Keratinocyte (primary cell): Measurements from ENCODE around the gene FOXJ1. TPM values are rescaled to one million over a fixed set of nuclear protein-coding genes. Genes with fewer than 3 reads are reported as not detected.

Source experiments
- DNase-seq: peaks from one replicate; pipeline ENCODE4 v3.0.0-alpha.2; 2011; ENCODE audit warnings: low read depth, missing footprints, low spot score
- FAIRE-seq: peaks from 2 replicates; lab custom pipeline; 2011; peaks lifted over from hg19 to GRCh38; lab: Jason Lieb, UNC
- H2AFZ ChIP-seq: 2 replicates; pipeline ENCODE4 v1.6.0; 2012; ENCODE audit warnings: low read length, control low read depth, inconsistent platforms; ENCODE audit not compliant: control insufficient read depth
- H3K27ac ChIP-seq: 2 replicates; pipeline ENCODE4 v1.5.1; 2011; ENCODE audit warnings: low read length; ENCODE audit not compliant: control insufficient read depth, insufficient read depth
- H3K27me3 ChIP-seq: 3 replicates; pipeline ENCODE4 v1.6.0; 2011; ENCODE audit warnings: low read length; ENCODE audit not compliant: control insufficient read depth, insufficient read depth; ENCODE audit errors: extremely low read depth
- H3K36me3 ChIP-seq, 2 experiments: 2 replicates in 1 of 2; 3 replicates in 1 of 2; pipeline ENCODE4 v1.5.1; 2011; ENCODE audit warnings: low read length in 2 of 2, mild to moderate bottlenecking in 1 of 2; ENCODE audit not compliant: control insufficient read depth in 2 of 2, insufficient read depth in 2 of 2; ENCODE audit errors: extremely low read depth in 1 of 2
- H3K4me1 ChIP-seq: 3 replicates; pipeline ENCODE4 v1.5.1; 2011; ENCODE audit warnings: low read length; ENCODE audit not compliant: control insufficient read depth, insufficient read depth; ENCODE audit errors: extremely low read depth
- H3K4me2 ChIP-seq: 3 replicates; pipeline ENCODE4 v1.6.0; 2011; ENCODE audit warnings: low read depth, low read length; ENCODE audit not compliant: control insufficient read depth, insufficient read depth; ENCODE audit errors: extremely low read depth
- H3K4me3 ChIP-seq, 3 experiments: fragments of 200-600 bp in 1 of 3; sonication (generic) in 1 of 3; 2 replicates in 2 of 3; 3 replicates in 1 of 3; pipeline ENCODE4 v1.5.1; 2011 to 2016; ENCODE audit warnings: low read length in 3 of 3, mild to moderate bottlenecking in 3 of 3, control low read depth in 2 of 3, inconsistent platforms in 1 of 3, low read depth in 1 of 3, mixed read lengths in 1 of 3, mixed run types in 1 of 3, moderate library complexity in 1 of 3; ENCODE audit not compliant: control insufficient read depth in 2 of 3, insufficient read depth in 2 of 3; ENCODE audit errors: extremely low read depth in 1 of 3
- H3K79me2 ChIP-seq: 2 replicates; pipeline ENCODE4 v1.6.0; 2012; ENCODE audit warnings: low read length; ENCODE audit not compliant: control insufficient read depth, insufficient read depth
- H3K9ac ChIP-seq: 3 replicates; pipeline ENCODE4 v1.6.0; 2011; ENCODE audit warnings: low read length; ENCODE audit not compliant: control insufficient read depth, insufficient read depth; ENCODE audit errors: extremely low read depth
- H3K9me1 ChIP-seq: 3 replicates; pipeline ENCODE4 v1.6.0; 2011; ENCODE audit warnings: low read length; ENCODE audit not compliant: control insufficient read depth, insufficient read depth; ENCODE audit errors: extremely low read depth
- H3K9me3 ChIP-seq: 2 replicates; pipeline ENCODE4 v1.5.1; 2012; ENCODE audit warnings: low read depth, low read length; ENCODE audit not compliant: control insufficient read depth
- H4K20me1 ChIP-seq: 3 replicates; pipeline ENCODE4 v1.6.0; 2011; ENCODE audit warnings: low read length; ENCODE audit not compliant: control insufficient read depth, insufficient read depth; ENCODE audit errors: extremely low read depth
- EZH2 ChIP-seq: IDR thresholded peaks from one replicate; pipeline ENCODE4 v1.6.1; 2012; ENCODE audit warnings: inconsistent platforms, mild to moderate bottlenecking, low read length, moderate library complexity
- dilution Hi-C: fragments of 300-500 bp; cut with MboI; formaldehyde crosslinking; loops from one replicate; pipeline ENCODE4 v1.7.0; 2020; ENCODE audit warnings: low sequenced_read_pairs; ENCODE audit not compliant: extremely low pct_ligation_motif_present
- polyA minus RNA-seq, 3 experiments: library from RNA; depleted of rRNA, polyadenylated mRNA; stranded (reverse); fragments of >200 nt; gene quantifications; 1 replicate in 1 of 3; 2 replicates in 1 of 3; 3 replicates in 1 of 3; pipeline ENCODE4 v1.2.3, GENCODE V29; 2011
- polyA plus RNA-seq, 5 experiments: library from polyadenylated mRNA; depleted of rRNA in 3 of 5; stranded (reverse) in 3 of 5; stranded (forward) in 1 of 5; unstranded in 1 of 5; fragments of >200 nt; gene quantifications; 1 replicate in 1 of 5; 2 replicates in 3 of 5; 3 replicates in 1 of 5; pipeline versions ENCODE4 v1.2.1 to v1.2.3, GENCODE V29; 2011 to 2012; ENCODE audit warnings: missing spikeins in 2 of 5, low read depth in 1 of 5, low replicate concordance in 1 of 5
- TF ChIP-seq, protein P1 (sequence below), 3 experiments: IDR thresholded peaks in 1 of 3; conservative IDR thresholded peaks in 1 of 3; optimal IDR thresholded peaks in 1 of 3; 2 replicates in 2 of 3; 3 replicates in 1 of 3; pipeline versions ENCODE3 to v1.5.1; 2011; ENCODE audit warnings: low read length in 3 of 3, mild to moderate bottlenecking in 3 of 3, moderate library complexity in 2 of 3, control low read depth in 1 of 3, inconsistent platforms in 1 of 3; ENCODE audit not compliant: insufficient read depth in 2 of 3; ENCODE audit errors: extremely low read depth in 1 of 3

FOXJ1 gene, protein sequence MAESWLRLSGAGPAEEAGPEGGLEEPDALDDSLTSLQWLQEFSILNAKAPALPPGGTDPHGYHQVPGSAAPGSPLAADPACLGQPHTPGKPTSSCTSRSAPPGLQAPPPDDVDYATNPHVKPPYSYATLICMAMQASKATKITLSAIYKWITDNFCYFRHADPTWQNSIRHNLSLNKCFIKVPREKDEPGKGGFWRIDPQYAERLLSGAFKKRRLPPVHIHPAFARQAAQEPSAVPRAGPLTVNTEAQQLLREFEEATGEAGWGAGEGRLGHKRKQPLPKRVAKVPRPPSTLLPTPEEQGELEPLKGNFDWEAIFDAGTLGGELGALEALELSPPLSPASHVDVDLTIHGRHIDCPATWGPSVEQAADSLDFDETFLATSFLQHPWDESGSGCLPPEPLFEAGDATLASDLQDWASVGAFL
- polyA plus RNA-seq (0.01 to 0.03 TPM (median 0.02 TPM) in 3 replicates), polyA minus RNA-seq (not detected in 3 replicates)
- not detected for polyA plus RNA-seq (2011; ENCODE audit: low read depth)
- not detected in 2 replicates for polyA plus RNA-seq (2011; cell fraction: cytosol; rRNA removed)
- polyA plus RNA-seq (2011; cell fraction: nucleus; rRNA removed), result not detected in 2 replicates
- polyA plus RNA-seq (2012; ENCODE audit: low replicate concordance), result 0.03 TPM in 1 of 2 replicates, not detected in the other
- polyA minus RNA-seq (2011; cell fraction: cytosol; rRNA and poly(A)+ RNA removed), result not detected
- polyA minus RNA-seq (2011; cell fraction: nucleus; rRNA and poly(A)+ RNA removed), result not detected in 2 replicates

- Histone ChIP-seq H3K4me3 (peak within 1 kb of the TSS in 2 of 3 experiments; percentile 39 to 58), H3K4me2 (peak within 1 kb of the TSS; percentile 80), H3K9me3 (no peaks in the 10 kb centered on the region), H3K36me3 (no peaks in the 10 kb centered on the region), H2AFZ (peak within 1 kb of the TSS; percentile 13), H3K27ac (no peak within 1 kb of the TSS), H3K79me2 (no peaks in the 10 kb centered on the region), H3K27me3 (peaks cover 58% of the 10 kb centered on the region), H3K4me1 (peaks cover 6% of the 10 kb centered on the region), H3K9me1 (no peaks in the 10 kb centered on the region), H4K20me1 (no peaks in the 10 kb centered on the region), H3K9ac (no peak within 1 kb of the TSS)
- DNase-seq (peak; percentile 48), FAIRE-seq (no peak)
- TF ChIP-seq EZH2, result peak; percentile 53
- TF ChIP-seq, protein P1, sequence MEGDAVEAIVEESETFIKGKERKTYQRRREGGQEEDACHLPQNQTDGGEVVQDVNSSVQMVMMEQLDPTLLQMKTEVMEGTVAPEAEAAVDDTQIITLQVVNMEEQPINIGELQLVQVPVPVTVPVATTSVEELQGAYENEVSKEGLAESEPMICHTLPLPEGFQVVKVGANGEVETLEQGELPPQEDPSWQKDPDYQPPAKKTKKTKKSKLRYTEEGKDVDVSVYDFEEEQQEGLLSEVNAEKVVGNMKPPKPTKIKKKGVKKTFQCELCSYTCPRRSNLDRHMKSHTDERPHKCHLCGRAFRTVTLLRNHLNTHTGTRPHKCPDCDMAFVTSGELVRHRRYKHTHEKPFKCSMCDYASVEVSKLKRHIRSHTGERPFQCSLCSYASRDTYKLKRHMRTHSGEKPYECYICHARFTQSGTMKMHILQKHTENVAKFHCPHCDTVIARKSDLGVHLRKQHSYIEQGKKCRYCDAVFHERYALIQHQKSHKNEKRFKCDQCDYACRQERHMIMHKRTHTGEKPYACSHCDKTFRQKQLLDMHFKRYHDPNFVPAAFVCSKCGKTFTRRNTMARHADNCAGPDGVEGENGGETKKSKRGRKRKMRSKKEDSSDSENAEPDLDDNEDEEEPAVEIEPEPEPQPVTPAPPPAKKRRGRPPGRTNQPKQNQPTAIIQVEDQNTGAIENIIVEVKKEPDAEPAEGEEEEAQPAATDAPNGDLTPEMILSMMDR (optimal IDR thresholded peaks at IDR 0.05 in 1 of 3, IDR thresholded peaks at IDR 0.05 in 1 of 3, conservative IDR thresholded peaks at IDR 0.05 in 1 of 3; ENCODE audit: extremely low read depth in 1 of 3, insufficient read depth in 2 of 3, low read length in 3 of 3), result no peak
- dilution Hi-C loops, result no loop called here
These were observed at the start of gene FOXJ1 for GRCh38 chr17:76141212-76142038. TSS of gene FOXJ1 (minus strand) at chr17:76141245. CDS start at chr17:76140395, 850 bp downstream.

GRCh38 chr17:76189741-76190140 lies 48.7 kb upstream of the FOXJ1 start:
- Histone ChIP-seq H3K27me3 (peaks cover 4% of the 10 kb centered on the region), H3K27ac (no peak overlapping the region), H2AFZ (no peak overlapping the region), H3K79me2 (no peaks in the 10 kb centered on the region), H3K9me1 (no peaks in the 10 kb centered on the region), H3K9me3 (no peaks in the 10 kb centered on the region), H3K4me3 (no peak overlapping the region), H3K4me2 (no peak overlapping the region), H3K9ac (no peak overlapping the region), H4K20me1 (no peaks in the 10 kb centered on the region), H3K36me3 (no peaks in the 10 kb centered on the region), H3K4me1 (no peaks in the 10 kb centered on the region)
- FAIRE-seq (no peak), DNase-seq (no peak)
- dilution Hi-C loops, result no loop called here
- TF ChIP-seq EZH2, result no peak
- TF ChIP-seq, protein P1 (optimal IDR thresholded peaks at IDR 0.05 in 1 of 3, IDR thresholded peaks at IDR 0.05 in 1 of 3, conservative IDR thresholded peaks at IDR 0.05 in 1 of 3; ENCODE audit: extremely low read depth in 1 of 3, insufficient read depth in 2 of 3, low read length in 3 of 3), result no peak
